Stimulated activated CD8-positive, alpha-beta memory T cell treated with anti-CD3 and anti-CD28 coated beads, Interleukin-4, amount 100 ng/mL, for 1 hour (primary cell): ENCODE measurements around the gene SMC3.
"Not testable (repeated sequence)": the region's sequence is repeated elsewhere in the genome, so short reads cannot be mapped to it uniquely, and the experiment has no call there.

ENCODE experiments used
- DNase-seq, 2 donors: peaks; one replicate each; pipeline ENCODE4 v3.0.0-alpha.2; 2020; ENCODE audit warnings: low read depth in 2 of 2, low spot score in 1 of 2

Gene SMC3

DNA sequence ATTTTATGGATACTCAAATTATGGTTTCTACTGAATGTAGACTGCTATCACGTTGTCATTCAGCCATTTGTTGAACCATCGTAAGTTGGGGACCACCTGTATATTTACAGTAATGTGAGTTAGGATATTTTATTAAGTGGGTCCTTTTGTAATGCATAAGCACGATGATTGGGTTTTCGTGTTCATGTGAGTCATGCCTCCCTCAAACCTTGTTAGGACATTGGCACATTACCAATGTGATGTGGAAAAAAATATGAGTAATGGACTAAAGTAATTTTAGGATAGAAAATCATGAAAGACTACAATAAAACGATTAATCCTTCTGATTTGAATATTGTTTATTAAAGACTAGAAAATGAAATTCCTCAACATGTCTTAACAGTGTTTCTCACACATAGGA lies 8.7 kb downstream of the SMC3 start:
- no peak for DNase-seq

DNA sequence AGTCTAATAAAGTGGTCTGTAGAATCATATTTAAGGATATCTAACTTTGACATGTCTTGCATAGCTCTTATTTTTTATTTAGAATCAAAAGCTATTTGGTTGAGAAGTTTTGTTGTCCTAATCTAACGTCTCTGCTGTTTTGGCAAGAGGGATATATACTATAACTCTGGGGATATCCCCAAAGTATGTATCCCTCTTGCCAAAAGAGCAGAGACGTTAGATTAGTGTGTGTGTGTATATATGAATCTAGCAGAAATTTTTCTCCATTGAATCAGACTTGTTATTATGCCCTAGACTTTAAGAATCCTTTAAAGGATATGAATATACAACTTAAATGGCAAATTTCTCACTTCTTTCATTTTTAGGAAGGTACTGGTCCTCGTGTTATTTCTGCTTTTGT lies 9.6 kb downstream of the SMC3 start:
- no peak for DNase-seq

DNA sequence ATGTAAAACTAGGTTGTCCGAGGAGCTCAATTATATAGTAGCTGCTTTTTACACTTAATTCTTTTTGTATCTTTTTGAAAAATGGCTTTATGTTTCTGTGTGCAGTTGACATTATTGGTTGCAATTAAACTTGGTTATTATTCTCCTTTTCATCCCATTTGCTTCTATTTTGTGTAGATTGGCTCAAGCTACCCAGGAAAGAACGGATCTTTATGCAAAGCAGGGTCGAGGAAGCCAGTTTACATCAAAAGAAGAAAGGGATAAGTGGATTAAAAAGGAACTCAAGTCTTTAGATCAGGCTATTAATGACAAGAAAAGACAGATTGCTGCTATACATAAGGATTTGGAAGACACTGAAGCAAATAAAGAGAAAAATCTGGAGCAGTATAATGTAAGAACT lies 16.5 kb downstream of the SMC3 start:
- no peak for DNase-seq

DNA sequence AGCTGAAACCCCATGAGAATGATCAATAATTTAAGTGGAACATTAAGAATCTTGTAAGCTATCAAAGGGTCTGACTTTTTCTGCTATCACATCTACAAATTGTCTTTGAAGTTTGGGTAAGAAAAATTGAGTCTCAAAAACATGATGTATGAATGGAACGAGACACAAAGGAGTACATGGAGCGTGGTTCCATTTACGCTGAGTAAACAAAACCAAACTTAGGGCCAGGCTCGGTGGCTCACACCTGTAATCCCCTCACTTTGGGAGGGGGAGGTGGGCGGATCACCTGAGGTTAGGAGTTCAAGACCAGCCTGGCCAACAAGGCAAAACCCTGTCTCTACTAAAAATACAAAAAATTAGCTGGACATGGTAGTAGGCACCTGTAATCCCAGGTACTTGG lies 24.3 kb downstream of the SMC3 start:
- DNase-seq: no peak

DNA sequence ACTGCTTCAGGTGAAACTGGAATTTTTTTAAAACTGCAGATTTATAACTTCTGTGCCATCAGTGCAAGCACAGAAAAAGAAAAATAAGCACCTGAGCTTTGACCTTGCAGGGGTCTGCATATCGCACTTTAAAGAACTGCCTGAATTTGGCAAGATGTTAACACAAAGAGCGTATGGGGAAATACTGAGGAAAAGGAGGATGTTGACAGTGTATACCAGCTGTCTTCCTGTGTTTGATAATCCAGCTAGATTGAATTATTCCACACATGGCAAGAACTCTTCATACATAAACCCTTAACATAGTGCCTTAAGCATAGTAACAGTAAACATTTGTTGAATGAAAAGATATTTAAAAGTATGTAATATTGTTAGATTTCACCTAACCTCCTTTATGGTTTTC lies 30.0 kb downstream of the SMC3 start:
- no peak for DNase-seq

DNA sequence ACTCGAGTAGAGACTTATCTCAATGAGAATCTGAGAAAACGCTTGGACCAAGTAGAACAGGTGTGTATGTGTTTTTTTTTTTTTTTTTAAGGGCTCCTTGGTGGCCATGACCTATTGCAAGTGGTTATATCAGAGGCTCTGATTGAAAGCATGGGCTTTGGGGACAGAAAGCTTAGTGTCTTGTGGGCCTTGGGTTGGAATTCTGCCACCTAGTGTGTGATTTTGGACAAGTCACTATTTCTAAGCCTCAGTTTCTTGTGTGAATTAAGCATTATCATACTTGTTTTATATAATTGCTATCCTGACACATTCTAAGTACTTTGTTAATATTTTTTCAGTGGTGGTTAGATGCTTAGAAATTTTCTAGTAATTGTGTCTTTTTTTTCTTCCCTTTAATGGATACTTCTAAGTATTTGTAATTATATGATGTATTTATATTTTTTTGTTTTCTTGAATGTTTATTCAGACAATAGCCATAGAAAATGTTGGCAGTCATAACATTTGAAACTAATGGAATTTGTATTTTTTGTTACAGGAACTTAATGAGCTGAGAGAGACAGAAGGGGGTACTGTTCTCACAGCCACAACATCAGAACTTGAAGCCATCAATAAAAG lies 33.1 kb downstream of the SMC3 start:
- DNase-seq: no peak

DNA sequence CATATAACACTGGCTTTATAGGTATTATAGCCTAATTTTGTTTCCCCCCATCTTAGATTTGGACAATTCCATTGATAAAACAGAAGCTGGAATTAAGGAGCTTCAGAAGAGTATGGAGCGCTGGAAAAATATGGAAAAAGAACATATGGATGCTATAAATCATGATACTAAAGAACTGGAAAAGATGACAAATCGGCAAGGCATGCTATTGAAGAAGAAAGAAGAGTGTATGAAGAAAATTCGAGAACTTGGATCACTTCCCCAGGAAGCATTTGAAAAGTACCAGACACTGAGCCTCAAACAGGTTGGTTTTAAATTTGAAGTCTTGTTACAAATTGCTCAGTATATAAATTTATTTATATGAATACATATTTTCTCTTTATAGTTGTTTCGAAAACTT lies 34.1 kb downstream of the SMC3 start:
- no peak for DNase-seq

DNA sequence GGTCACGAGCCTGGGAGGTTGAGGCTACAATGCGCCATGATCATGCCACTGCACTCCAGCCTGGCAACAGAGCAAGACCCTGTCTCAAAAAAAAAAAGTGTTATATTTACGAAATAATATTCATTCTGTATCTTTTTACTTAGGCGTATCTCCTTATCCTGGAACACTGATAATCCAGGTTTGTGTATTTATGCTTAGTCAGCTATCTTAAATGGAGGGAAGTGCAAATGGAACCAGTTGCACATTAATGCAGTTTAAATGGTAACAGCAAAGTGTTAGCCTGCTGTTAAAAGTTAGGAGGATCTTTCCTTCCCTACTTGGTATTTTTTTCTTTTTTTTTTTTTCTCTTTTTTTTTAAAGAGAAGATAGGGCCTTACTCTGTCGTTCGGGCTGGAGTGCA lies 40.6 kb downstream of the SMC3 start:
- DNase-seq: no peak

DNA sequence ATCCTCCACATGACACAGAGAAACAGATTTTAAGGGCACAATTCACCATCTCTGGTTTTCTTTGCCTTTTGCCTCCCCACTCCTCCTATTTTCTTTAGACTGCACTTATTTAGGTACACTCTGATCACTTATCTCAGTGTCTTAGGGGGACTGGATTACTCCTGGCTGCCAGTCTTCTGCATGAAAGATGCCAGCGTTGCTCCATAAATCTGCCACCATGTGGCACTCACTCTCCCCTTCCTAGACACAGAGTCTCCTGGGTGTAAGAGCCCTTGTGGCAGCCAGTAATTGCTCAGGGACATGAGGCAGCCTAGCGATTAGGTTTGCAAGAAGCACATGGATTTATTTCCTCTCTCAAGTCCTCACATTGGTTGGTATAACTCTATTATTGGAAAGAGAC lies 42.1 kb downstream of the SMC3 start:
- DNase-seq: no peak

DNA sequence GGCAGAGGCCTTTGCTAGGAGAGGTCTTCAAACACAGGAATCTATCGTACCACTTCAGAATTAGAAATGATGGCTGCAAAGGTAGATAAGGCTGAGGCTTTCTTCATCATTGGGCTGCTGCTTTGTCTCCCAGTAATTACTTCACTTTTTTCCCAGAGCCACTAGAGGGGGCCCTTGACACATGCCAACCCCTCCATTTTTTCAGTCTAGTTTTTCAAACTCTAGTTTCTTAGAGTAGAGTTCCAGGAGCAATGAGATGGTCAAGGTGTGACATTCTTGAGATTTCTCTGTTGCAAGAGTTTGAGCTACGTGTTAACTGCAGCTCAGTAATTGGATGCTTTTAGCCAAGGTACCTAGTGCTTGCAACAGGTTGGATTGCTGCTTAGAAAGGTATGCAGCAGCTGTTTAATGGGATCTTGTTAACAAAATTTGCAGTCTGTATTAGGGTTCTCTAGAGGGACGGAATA lies 42.8 kb downstream of the SMC3 start:
- DNase-seq: peak in 1 of 2 donors; percentile 1

DNA sequence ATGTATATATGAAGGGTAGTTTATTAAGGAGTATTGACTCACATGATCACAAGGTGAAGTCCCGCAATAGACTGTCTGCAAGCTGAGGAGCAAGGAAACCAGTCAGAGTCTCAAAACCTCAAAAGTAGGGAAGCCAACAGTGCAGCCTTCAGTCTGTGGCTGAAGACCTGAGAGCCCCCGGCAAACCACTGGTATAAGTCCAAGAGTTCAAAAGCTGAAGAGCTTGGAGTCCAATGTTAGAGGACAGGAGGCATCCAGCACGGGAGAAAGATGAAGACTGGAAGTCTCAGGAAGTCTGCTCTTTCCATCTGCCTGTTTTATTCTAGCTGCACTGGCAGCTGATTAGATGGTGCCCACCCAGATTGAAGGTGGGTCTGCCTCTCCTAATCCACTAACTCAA lies 43.3 kb downstream of the SMC3 start:
- not testable (repeated sequence) for DNase-seq

DNA sequence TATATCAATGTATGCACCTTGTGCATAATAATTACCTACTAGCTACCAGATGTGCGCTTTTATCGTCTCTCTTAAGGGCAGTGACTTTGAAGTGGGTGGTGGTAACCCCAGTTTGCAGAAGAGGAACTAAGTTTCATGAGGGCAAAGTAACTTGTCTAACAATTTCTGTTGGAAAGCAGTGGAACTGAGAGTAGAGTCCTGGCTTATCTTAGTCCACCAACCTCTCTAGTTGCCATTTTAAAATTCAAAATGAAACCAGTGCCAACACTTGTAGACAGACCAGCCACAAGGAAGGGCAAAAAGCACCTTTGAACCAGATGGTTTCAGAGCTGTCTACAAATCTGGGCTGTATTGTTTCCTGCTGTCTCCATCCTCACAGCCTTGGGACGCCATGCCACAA lies 44.6 kb downstream of the SMC3 start:
- no peak for DNase-seq

DNA sequence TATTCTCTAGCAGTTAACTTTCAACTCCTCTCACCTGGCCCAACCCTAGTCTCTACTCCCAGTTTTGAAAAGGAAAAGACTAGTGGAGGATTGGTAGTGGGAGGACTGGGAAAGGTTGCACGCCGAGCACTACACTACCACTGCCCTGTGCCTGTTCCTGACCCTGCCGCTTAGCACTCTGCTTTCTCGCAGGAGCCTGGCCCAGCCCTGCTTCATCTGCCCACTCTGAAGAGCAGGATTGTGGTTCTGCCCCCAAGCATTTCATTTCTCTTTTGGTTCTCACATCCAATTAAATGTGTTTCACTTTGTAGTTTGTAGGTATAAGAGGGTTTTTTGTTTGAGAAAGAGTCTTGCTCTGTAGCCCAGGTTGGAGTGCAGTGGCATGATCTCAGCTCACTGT lies 45.1 kb downstream of the SMC3 start:
- DNase-seq: no peak

DNA sequence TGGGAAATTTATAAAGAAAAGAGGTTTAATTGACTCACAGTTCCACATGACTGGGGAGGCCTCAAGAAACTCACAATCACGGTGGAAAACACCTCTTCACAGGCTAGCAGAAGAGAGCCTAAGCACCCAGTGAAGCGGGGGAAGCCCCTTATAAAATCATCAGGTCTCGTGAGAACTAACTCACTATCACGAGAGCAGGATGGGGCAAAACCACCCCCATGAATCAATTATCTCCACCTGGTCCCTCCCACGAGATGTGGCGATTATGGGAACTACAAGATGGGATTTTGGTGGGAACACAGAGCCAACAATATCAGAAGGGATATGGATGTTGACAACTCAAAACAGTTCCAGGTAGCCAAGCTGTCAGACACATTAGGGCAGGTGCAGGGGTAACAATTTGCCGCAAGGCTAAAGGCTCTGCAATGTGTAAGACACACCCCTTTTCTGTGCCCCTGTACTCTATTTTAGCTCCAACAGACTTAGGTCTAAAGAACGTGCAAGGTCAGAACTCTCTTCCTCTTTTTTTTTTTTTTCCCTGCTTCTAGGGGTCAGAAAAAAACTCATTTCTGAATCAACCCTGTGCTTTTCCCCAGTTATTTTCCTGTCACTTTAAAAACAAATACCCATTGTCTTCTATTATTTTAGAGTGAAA lies 46.0 kb downstream of the SMC3 start:
- DNase-seq: no peak

DNA sequence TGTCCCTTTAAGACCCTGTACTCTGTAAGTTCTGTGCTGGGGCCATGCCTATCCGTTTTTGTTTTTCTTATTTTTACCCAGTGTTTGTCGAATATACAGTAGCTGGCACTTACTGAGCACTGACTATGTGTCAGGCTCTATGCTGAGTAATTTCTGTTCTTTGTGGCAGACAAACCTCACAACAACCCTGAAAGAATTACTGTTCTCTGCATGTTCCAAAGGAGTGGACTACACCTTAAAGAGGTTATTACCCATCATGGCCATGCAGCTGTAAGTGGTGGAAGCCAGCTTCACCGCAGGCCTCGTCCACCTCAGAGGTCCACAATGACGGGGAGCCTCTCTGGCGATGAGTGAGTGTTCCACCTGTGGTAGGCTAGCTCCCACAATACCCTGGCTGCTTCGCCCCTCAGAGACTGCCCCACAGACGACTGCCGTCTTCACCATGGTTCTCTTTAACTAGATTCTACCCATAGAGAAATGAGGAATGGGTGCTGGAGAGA lies 46.6 kb downstream of the SMC3 start:
- DNase-seq: no peak

DNA sequence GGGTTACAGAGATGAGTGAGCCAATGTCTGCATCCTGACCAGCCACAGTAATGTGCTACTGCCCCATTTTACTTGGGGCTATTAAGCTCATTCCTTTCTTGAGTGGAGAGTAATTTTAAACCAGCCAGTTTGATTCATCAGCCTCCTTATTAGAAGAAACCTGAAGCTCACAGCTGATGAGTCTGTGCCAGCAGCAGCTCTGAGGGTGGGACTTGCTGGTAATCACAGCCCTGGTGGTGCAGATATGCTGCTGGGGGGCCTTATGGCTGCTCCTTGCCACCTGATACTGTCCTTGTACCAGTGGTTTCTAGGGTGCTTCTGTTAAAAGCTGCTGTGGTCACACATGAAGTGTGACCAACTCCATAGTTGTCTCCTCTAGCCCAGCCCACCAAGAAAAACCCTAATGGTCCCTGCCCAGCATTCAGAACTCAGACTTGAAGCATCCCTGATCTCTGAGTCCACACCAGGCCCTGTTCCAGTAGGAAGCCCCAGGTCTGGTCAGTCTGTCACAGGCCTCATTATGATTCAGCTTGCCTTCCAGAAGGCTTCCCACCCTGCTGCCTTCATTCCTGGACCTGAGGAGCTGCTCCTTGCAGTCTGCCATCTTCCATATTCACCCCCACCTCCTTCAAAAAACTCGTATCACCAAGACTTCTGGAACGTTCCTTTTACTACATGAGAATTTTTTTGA lies 47.7 kb downstream of the SMC3 start:
- no peak for DNase-seq

DNA sequence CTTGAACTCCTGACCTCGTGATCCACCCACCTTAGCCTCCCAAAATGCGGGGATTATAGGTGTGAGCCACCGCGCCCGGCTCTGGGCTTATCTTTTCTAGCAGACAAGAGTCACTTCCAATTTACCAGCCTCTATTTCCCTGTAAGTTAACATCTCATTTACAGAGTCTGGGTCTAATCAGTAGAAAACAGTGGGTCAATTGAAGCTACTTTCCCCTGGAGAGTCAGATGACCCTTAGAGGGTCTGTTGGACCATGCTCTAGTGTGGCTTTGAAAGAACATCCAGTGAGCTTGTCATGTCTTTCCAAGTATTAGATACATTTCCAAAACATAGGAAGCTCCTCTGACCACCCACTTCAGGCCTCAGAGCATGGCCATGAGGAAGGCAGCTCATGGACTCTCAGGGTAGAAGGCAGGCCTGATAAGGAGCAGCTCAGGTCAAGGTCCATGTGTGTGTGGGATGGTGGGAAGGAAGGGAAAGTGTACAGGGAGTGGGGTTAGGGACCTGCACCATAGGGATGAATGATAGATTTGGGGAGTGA lies 49.1 kb downstream of the SMC3 start:
- no peak for DNase-seq

DNA sequence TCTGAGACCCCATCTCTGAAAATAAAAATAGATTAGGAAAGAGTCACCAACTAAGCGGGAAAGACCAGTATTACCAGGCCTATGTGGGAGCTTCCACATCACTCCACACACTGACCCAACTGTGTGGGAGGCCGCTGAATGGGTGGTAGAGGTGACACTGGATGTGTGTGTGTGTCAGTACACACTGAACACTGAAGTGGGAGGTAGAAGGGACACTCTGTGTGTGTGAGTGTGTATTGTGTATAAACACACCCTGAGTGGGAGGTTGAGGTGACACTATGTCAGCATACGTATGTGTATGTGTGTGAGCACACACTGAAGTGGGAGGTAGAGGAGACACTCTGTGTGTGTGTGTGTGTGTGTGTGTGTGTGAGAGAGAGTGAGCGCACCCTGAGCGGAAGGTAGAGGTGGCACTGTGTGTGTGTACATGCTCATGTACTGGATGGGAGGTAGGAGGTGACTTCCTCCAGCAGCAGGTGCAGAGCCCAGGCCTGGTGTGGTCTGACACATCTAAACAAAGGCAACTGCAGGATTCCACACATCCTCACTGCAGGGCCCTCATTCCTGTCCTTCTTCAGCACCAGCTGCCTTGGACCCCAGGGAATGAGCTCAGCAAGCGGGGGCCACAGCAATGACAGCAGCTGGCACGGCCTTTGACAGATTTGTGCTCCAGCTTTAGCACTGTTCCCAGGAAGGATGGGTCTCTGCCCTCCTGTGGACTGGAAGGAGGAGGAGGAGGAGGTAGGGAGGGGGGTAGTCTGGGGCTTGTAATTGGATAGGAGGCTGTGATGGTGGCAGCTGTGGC lies 50.1 kb downstream of the SMC3 start:
- no peak for DNase-seq

DNA sequence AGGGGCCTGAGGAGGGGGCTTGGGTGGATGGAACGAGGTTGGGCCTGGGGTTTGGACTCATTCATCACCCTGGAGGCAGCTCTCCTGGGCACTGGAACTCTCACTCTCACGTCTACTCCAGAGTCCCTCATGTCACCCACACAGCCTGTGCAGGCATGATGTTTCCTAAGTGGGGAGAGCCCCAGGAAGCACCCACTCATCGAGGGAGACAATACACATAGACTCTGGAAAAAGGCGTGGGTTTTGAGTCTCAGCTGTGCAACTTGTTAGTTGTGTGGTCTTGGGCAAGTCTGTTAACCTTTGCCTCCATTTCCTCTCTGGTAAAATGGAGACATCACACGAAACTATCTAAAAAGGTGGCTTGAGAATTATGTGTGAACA lies 50.7 kb downstream of the SMC3 start:
- DNase-seq: no peak

DNA sequence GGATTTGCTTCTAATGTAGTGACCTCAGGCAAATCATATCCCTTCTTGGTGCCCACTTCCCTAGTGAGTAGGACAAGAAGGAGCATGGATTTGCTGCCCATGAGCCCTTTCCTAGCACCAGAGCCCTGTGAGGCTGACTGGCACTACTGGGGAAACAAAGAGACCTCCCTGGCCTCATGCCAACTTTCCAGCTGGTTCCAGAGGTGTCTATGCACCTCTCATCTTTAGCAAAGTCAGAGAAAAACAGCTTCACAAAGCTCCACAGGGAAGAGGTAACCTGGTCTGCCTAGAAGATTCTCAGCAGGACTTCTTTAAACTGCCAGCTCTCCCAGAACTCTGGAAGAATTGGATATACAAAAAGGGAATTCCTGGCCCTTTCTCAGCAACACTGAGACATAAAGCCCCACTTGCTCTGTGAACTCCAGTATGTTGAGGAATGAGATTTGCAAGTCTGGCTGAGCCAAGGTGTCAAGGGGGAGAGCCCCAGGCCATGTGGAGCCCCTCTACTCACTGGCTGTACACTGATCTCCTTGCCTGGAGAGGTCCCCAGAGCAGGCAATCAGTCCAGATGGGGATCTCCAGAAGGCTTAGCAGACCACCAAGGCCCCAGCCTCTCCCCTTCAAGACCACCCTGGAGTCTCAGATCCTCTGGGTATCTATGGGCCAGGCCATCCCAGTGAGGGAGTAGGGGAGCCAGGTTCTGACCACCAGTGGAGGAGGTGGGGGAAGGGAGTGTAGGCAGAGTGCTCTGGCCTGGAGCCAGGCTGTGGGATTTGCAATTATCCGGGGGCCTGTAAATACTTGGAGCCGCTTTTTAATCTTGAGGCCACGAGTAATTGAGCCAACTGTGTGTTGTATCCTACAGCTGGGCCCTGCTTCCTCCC lies 52.3 kb downstream of the SMC3 start:
- DNase-seq: no peak

DNA sequence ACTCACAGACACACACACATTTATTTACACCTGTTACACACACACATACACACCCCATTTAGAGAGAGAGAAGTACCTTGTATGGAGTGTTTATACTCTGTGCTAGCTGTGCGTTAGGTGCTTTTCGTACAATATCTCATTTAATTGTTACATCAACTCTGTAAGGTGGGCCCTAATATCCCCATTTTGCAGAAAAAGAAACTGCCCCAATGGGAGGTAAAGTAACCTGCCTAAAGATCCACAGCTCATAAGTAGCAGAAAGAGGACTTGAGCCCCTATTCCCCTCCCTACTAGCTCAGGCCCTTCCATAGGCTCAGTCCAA lies 52.9 kb downstream of the SMC3 start:
- DNase-seq: no peak
